IMR-90 (cell line): ENCODE results near the gene TCIRG1. TPM values are rescaled to one million over a fixed set of nuclear protein-coding genes. Genes with fewer than 3 reads are reported as not detected.
A peak's percentile ranks its signal among the peaks of the same experiment; 100 is the strongest.

Source experiments
- ATAC-seq: fragments of 200-7000 bp; cut with Tn5 transposase; 2 replicates; pipeline ENCODE4 v1.9.1; 2020; ENCODE audit warnings: low read depth, mild to moderate bottlenecking, moderate library complexity
- BruUV-seq: library from RNA; stranded (reverse); fragments of 400-500 nt; replicated peaks from 2 replicates; lab custom pipeline; 2021; lab: Mats Ljungman, UMichigan
- CTCF ChIA-PET: fragments of 300-600 bp; formaldehyde crosslinking; extraction: SDS; loops from one replicate; lab custom pipeline; 2021; ENCODE audit warnings: antibody characterized with exemption; lab: Yijun Ruan, JAX
- POLR2A ChIA-PET: fragments of 300-600 bp; sonication (Branson Sonifier 250); formaldehyde crosslinking; loops from one replicate; lab custom pipeline; 2022; ENCODE audit warnings: antibody characterized with exemption; ENCODE audit not compliant: unreplicated experiment; lab: Charles Lee
- DNase-seq: peaks from one replicate; pipeline ENCODE4 v3.0.0; 2013
- H2AFZ ChIP-seq: replicated peaks from 2 replicates; pipeline ENCODE3; 2013; ENCODE audit warnings: low read length, mild to moderate bottlenecking; ENCODE audit not compliant: poor library complexity
- H2AK5ac ChIP-seq: 2 replicates; pipeline ENCODE4 v1.6.1; 2013; ENCODE audit warnings: low read depth, low read length, inconsistent platforms
- H2AK9ac ChIP-seq: replicated peaks from 2 replicates; pipeline ENCODE3; 2013; ENCODE audit warnings: mild to moderate bottlenecking, low read depth, low read length, moderate library complexity; ENCODE audit not compliant: poor library complexity
- H2BK120ac ChIP-seq: 2 replicates; pipeline ENCODE4 v1.6.1; 2013; ENCODE audit warnings: low read depth, low read length, inconsistent platforms
- H2BK15ac ChIP-seq: 3 replicates; pipeline ENCODE4 v1.6.1; 2013; ENCODE audit warnings: low read depth, low read length, inconsistent platforms
- H2BK20ac ChIP-seq: 2 replicates; pipeline ENCODE4 v1.6.1; 2013; ENCODE audit warnings: low read depth, mild to moderate bottlenecking, inconsistent platforms, low read length, moderate library complexity
- H2BK5ac ChIP-seq: 2 replicates; pipeline ENCODE4 v1.6.1; 2013; ENCODE audit warnings: mild to moderate bottlenecking, low read depth, low read length, inconsistent platforms; ENCODE audit not compliant: poor library complexity, severe bottlenecking
- H3K14ac ChIP-seq: replicated peaks from 2 replicates; pipeline ENCODE4 v1.6.1; 2013; ENCODE audit warnings: low read depth, low read length, inconsistent platforms
- H3K18ac ChIP-seq: 2 replicates; pipeline ENCODE4 v1.6.1; 2013; ENCODE audit warnings: low read depth, low read length, control low read depth
- H3K23ac ChIP-seq: 2 replicates; pipeline ENCODE4 v1.6.1; 2013; ENCODE audit warnings: low read depth, low read length, inconsistent platforms
- H3K27ac ChIP-seq: 2 replicates; pipeline ENCODE4 v1.5.1; 2013; ENCODE audit warnings: mild to moderate bottlenecking, control low read depth, low read length; ENCODE audit not compliant: insufficient read depth
- H3K27me3 ChIP-seq: 2 replicates; pipeline ENCODE4 v1.6.1; 2013; ENCODE audit warnings: low read length; ENCODE audit not compliant: control insufficient read depth, insufficient read depth
- H3K36me3 ChIP-seq: 2 replicates; pipeline ENCODE4 v1.6.1; 2013; ENCODE audit warnings: low read length, mixed read lengths; ENCODE audit not compliant: control insufficient read depth, insufficient read depth
- H3K4ac ChIP-seq: 2 replicates; pipeline ENCODE4 v1.6.1; 2013; ENCODE audit warnings: low read depth, low read length, inconsistent platforms
- H3K4me1 ChIP-seq: 2 replicates; pipeline ENCODE4 v1.6.1; 2013; ENCODE audit warnings: low read length, mixed read lengths; ENCODE audit not compliant: control insufficient read depth, insufficient read depth
- H3K4me2 ChIP-seq: 2 replicates; pipeline ENCODE4 v1.6.1; 2013; ENCODE audit warnings: low read depth, mild to moderate bottlenecking, control low read depth, low read length, moderate library complexity
- H3K4me3 ChIP-seq: 2 replicates; pipeline ENCODE4 v1.5.1; 2013; ENCODE audit warnings: low read depth, mild to moderate bottlenecking, control low read depth, low read length, moderate library complexity; ENCODE audit not compliant: insufficient read depth
- H3K56ac ChIP-seq: 2 replicates; pipeline ENCODE4 v1.6.1; 2013; ENCODE audit warnings: low read length, inconsistent platforms; ENCODE audit not compliant: insufficient read depth; ENCODE audit errors: extremely low read depth
- H3K79me1 ChIP-seq, 2 experiments: 2 replicates each; pipeline ENCODE4 v1.6.1; 2013; ENCODE audit warnings: low read length in 2 of 2, inconsistent platforms in 1 of 2, low read depth in 1 of 2
- H3K9ac ChIP-seq: 2 replicates; pipeline ENCODE4 v1.6.1; 2013; ENCODE audit warnings: low read depth, low read length, control low read depth
- H3K9me1 ChIP-seq: 2 replicates; pipeline ENCODE4 v1.6.1; 2013; ENCODE audit warnings: low read length, inconsistent platforms; ENCODE audit not compliant: insufficient read depth
- H3K9me3 ChIP-seq: 2 replicates; pipeline ENCODE4 v1.6.1; 2013; ENCODE audit warnings: low read length; ENCODE audit not compliant: control insufficient read depth, insufficient read depth
- H4K20me1 ChIP-seq: 2 replicates; pipeline ENCODE4 v1.6.1; 2013; ENCODE audit warnings: low read length, inconsistent platforms; ENCODE audit not compliant: insufficient read depth
- H4K5ac ChIP-seq: 2 replicates; pipeline ENCODE4 v1.6.1; 2013; ENCODE audit warnings: mild to moderate bottlenecking, low read depth, low read length, control low read depth
- H4K8ac ChIP-seq, 2 experiments: 2 replicates each; pipeline ENCODE4 v1.6.1; 2013; ENCODE audit warnings: low read depth in 2 of 2, low read length in 2 of 2, control low read depth in 1 of 2, inconsistent platforms in 1 of 2
- H4K91ac ChIP-seq: 2 replicates; pipeline ENCODE4 v1.6.1; 2013; ENCODE audit warnings: low read depth, low read length, inconsistent platforms; ENCODE audit not compliant: insufficient read depth
- BHLHE40 ChIP-seq: fragments of 150-350 bp; IDR thresholded peaks from 2 replicates; pipeline ENCODE4 v1.6.1; 2016; ENCODE audit warnings: mild to moderate bottlenecking, low read depth, low read length
- CEBPB ChIP-seq: IDR thresholded peaks from 2 replicates; pipeline ENCODE4 v1.6.1; 2012; ENCODE audit warnings: low read depth, low read length, improper control_type of control experiment
- CHD1 ChIP-seq: IDR thresholded peaks from 2 replicates; pipeline ENCODE4 v1.6.1; 2012; ENCODE audit warnings: low read depth, low read length, improper control_type of control experiment
- FOS ChIP-seq: fragments of 150-350 bp; IDR thresholded peaks from 2 replicates; pipeline ENCODE4 v1.6.1; 2016; ENCODE audit warnings: low read depth, low read length
- MAFK ChIP-seq: IDR thresholded peaks from 2 replicates; pipeline ENCODE4 v1.6.1; 2012; ENCODE audit warnings: low read depth, low read length, improper control_type of control experiment
- MAZ ChIP-seq: IDR thresholded peaks from 2 replicates; pipeline ENCODE4 v1.6.1; 2012; ENCODE audit warnings: low read depth, mild to moderate bottlenecking, low read length, improper control_type of control experiment, moderate library complexity, borderline replicate concordance
- MXI1 ChIP-seq: IDR thresholded peaks from 2 replicates; pipeline ENCODE4 v1.6.1; 2012; ENCODE audit warnings: low read depth, mild to moderate bottlenecking, low read length, moderate library complexity, borderline replicate concordance
- NFE2L2 ChIP-seq: fragments of 150-350 bp; IDR thresholded peaks from 2 replicates; pipeline ENCODE4 v1.6.1; 2016; ENCODE audit warnings: low read depth, mild to moderate bottlenecking, low read length
- POLR2A ChIP-seq: IDR thresholded peaks from 2 replicates; pipeline ENCODE4 v1.6.1; 2012; ENCODE audit warnings: mild to moderate bottlenecking, low read depth, low read length
- RAD21 ChIP-seq: IDR thresholded peaks from 2 replicates; pipeline ENCODE4 v1.6.1; 2012; ENCODE audit warnings: low read length, improper control_type of control experiment
- RCOR1 ChIP-seq: IDR thresholded peaks from 2 replicates; pipeline ENCODE4 v1.6.1; 2012; ENCODE audit warnings: mild to moderate bottlenecking, low read length, improper control_type of control experiment; ENCODE audit not compliant: insufficient replicate concordance
- RFX5 ChIP-seq: IDR thresholded peaks from 2 replicates; pipeline ENCODE4 v1.8.0; 2012; ENCODE audit warnings: low read depth, mild to moderate bottlenecking, low read length, moderate library complexity
- SMC3 ChIP-seq: fragments of 150-350 bp; IDR thresholded peaks from 2 replicates; pipeline ENCODE4 v1.6.1; 2016; ENCODE audit warnings: low read depth, mild to moderate bottlenecking, antibody characterized with exemption, low read length, moderate library complexity
- WGBS, 2 experiments: methylation state at CpG; one replicate each; pipeline versions ENCODE4 v1.1.5 to v1.1.7; 2013; ENCODE audit warnings: missing lambda C conversion rate in 2 of 2; ENCODE audit not compliant: insufficient read length in 1 of 2; ENCODE audit errors: extremely low coverage in 2 of 2; 5-methylcytosine and 5-hydroxymethylcytosine counted together
- dilution Hi-C: fragments of 300-500 bp; cut with HindIII; formaldehyde crosslinking; loops from one replicate; pipeline ENCODE4 v1.14.3; 2018; ENCODE audit warnings: low sequenced_read_pairs; ENCODE audit not compliant: unreplicated experiment
- in situ Hi-C: fragments of 300-500 bp; cut with MboI; formaldehyde crosslinking; loops from 3 replicates; pipeline ENCODE4 v1.14.3; 2019; ENCODE audit warnings: low sequenced_read_pairs, inconsistent platforms, mixed read lengths
- intact Hi-C: fragments of 100-400 bp; cut with micrococcal nuclease; formaldehyde crosslinking; loops from 2 replicates; pipeline ENCODE4 v1.10.0; 2022
- polyA plus RNA-seq, 3 experiments: library from polyadenylated mRNA; depleted of rRNA; stranded (reverse); fragments of >200 nt; gene quantifications; 2 replicates each; pipeline ENCODE4 v1.2.3, GENCODE V29; 2012; ENCODE audit warnings: low replicate concordance in 1 of 3
- total RNA-seq: library from RNA; depleted of rRNA; stranded (reverse); fragments of >200 nt; gene quantifications from 2 replicates; pipeline ENCODE4 v1.2.3, GENCODE V29; 2012
- TF ChIP-seq, protein P1 (sequence below): conservative IDR thresholded peaks from 2 replicates; pipeline ENCODE4 v1.5.1; 2012; ENCODE audit warnings: mild to moderate bottlenecking, low read depth, low read length, improper control_type of control experiment
- TF ChIP-seq, protein P2 (sequence below): fragments of 150-350 bp; IDR thresholded peaks from 2 replicates; pipeline ENCODE4 v1.6.1; 2016; ENCODE audit warnings: low read depth, mild to moderate bottlenecking, low read length, moderate library complexity, borderline replicate concordance

The TCIRG1 gene
- total and polyA plus RNA-seq, 2 of the 4 experiments (the other 2 are of a cell fraction) = 25.3 to 117 TPM

DNA sequence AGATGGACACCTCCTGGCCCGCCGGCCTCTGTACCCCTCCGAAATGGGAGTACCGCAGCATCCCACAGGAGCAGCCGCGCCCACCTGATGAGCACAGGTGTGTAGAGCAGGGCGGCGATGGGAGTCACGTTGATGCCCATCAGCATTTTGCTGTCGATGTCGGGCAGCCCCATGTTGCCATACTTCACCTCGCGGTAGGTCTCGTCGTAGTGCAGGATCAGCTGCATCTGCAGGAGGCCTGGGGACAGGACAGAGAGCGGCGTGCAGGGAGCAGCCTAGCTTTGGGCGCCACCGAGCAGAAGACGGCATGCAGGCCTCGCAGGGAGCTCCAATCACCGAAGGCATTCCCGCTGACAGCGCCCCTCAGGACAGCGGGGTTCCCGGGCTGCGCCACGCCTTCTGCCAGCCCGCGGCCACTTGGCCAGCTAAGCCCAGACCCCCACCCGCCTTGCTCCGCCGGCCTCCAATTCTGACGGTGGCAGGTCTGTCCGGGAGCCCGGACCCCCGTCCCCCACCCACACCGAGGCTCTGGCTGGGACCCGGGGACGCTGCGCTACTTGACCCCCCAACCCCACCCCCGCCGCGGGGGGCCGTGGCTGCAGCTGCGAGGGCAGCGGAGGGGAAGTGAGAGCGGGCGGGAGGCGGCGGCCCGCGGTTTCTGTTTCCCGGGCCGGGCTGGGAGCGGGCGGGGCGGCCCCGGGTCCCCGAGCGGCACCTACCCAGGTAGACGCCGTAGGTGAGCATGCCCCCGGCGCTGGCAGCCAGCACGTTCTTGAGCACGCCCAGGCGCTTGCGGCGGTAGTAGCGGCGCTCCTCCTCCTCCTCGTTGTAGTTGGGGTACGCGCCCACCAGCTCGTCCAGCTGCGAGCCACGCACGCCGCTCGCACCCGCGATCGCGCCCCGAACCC lies 35.6 kb upstream of the TCIRG1 start:
- intact Hi-C loops (no loop called here), dilution Hi-C loops (no loop called here), in situ Hi-C loops (no loop called here)
- no peak overlapping the region for H2BK20ac ChIP-seq
- no peak overlapping the region for H2BK5ac ChIP-seq
- H3K18ac ChIP-seq = no peak overlapping the region
- H2AK5ac ChIP-seq = 0 out of 2 replicates have a peak overlapping the region, but pooled peaks have one; percentile 13
- no peak overlapping the region for H4K5ac ChIP-seq
- no peak overlapping the region for H2BK120ac ChIP-seq
- 0 out of 2 replicates have a peak overlapping the region, but pooled peaks have one; percentile 29 for H3K4ac ChIP-seq
- peak overlapping the region; percentile 83 for H2AFZ ChIP-seq
- H3K4me2 ChIP-seq = peak overlapping the region; percentile 70
- H3K9me3 ChIP-seq = no peaks in the 10 kb centered on the region
- no peak overlapping the region for H3K56ac ChIP-seq
- DNase-seq (no peak), ATAC-seq (peak; percentile 46)
- H3K27ac ChIP-seq = no peak overlapping the region; the same call in 1 of the 2 replicates
- 26% methylated on average over 33 of the region's 86 CpGs; no CpG with 5 or more reads in 1 of the 2 experiments for WGBS, 2 experiments
- no peaks in the 10 kb centered on the region for H3K27me3 ChIP-seq
- BruUV-seq = no TSS peak
- H3K9me1 ChIP-seq = peaks cover 5% of the 10 kb centered on the region; the same call in 1 of the 2 replicates
- CTCF ChIA-PET = interaction anchor here (0.6 kb wide), 1 partner anchor 180 kb away, joined by 3 read pairs; no protein-coding TSS in a partner anchor
- peak overlapping the region; percentile 48; the same call in 1 of the 2 replicates for H3K9ac ChIP-seq
- peaks cover 0 to 6% of the 10 kb centered on the region in 2 experiments; a peak in 2 of 4 replicates for H3K79me1 ChIP-seq
- POLR2A ChIA-PET = no interaction called here
- no peaks in the 10 kb centered on the region for H3K36me3 ChIP-seq
- no peak overlapping the region for H4K91ac ChIP-seq
- no peaks in the 10 kb centered on the region for H4K20me1 ChIP-seq
- 0 out of 2 replicates have a peak overlapping the region, but pooled peaks have one; percentile 7 for H3K23ac ChIP-seq
- peak overlapping the region; percentile 31 for H2AK9ac ChIP-seq
- H3K4me3 ChIP-seq = peak overlapping the region; percentile 77
- H4K8ac ChIP-seq = no peak overlapping the region
- H3K14ac ChIP-seq = no peak overlapping the region
- peaks cover 5% of the 10 kb centered on the region for H3K4me1 ChIP-seq
- H2BK15ac ChIP-seq = no peak overlapping the region
- TF ChIP-seq, protein P1, sequence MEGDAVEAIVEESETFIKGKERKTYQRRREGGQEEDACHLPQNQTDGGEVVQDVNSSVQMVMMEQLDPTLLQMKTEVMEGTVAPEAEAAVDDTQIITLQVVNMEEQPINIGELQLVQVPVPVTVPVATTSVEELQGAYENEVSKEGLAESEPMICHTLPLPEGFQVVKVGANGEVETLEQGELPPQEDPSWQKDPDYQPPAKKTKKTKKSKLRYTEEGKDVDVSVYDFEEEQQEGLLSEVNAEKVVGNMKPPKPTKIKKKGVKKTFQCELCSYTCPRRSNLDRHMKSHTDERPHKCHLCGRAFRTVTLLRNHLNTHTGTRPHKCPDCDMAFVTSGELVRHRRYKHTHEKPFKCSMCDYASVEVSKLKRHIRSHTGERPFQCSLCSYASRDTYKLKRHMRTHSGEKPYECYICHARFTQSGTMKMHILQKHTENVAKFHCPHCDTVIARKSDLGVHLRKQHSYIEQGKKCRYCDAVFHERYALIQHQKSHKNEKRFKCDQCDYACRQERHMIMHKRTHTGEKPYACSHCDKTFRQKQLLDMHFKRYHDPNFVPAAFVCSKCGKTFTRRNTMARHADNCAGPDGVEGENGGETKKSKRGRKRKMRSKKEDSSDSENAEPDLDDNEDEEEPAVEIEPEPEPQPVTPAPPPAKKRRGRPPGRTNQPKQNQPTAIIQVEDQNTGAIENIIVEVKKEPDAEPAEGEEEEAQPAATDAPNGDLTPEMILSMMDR = no peak
- TF ChIP-seq RFX5 (no peak), CHD1 (no peak), POLR2A (no peak), SMC3 (no peak), BHLHE40 (no peak), RAD21 (no peak), MAZ (no peak), MAFK (no peak), RCOR1 (no peak), FOS (no peak), NFE2L2 (no peak), CEBPB (no peak), MXI1 (no peak)
- TF ChIP-seq, protein P2, sequence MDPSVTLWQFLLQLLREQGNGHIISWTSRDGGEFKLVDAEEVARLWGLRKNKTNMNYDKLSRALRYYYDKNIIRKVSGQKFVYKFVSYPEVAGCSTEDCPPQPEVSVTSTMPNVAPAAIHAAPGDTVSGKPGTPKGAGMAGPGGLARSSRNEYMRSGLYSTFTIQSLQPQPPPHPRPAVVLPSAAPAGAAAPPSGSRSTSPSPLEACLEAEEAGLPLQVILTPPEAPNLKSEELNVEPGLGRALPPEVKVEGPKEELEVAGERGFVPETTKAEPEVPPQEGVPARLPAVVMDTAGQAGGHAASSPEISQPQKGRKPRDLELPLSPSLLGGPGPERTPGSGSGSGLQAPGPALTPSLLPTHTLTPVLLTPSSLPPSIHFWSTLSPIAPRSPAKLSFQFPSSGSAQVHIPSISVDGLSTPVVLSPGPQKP = no peak
